ENCODE data around the gene GRAMD1B. TPM values are rescaled to one million over a fixed set of nuclear protein-coding genes. Genes with fewer than 3 reads are reported as not detected.

Gene GRAMD1B
- total RNA-seq, 4 donors from 2014 or later = 2.1 to 8.5 (median 7.0) TPM

- TF ChIP-seq CTCF (IDR thresholded peaks at IDR 0.05) = no peak
- DNase-seq (ENCODE audit: low spot score) (no peak), ATAC-seq (ENCODE audit: low FRiP score) (no peak)
These were observed 24.9 kb upstream of the GRAMD1B start for GRCh38 chr11:123405123-123405592.

- DNase-seq (ENCODE audit: low spot score) (no peak), ATAC-seq (ENCODE audit: low FRiP score) (no peak)
- TF ChIP-seq CTCF (IDR thresholded peaks at IDR 0.05) = no peak
These were observed 23.5 kb upstream of the GRAMD1B start for GRCh38 chr11:123406441-123407129.

GRCh38 chr11:123407130-123407995, 22.7 kb upstream of the GRAMD1B start:
- no peak for TF ChIP-seq CTCF (IDR thresholded peaks at IDR 0.05)
- no peak for ATAC-seq (ENCODE audit: low FRiP score)
- no peak for DNase-seq (ENCODE audit: low spot score)

GRCh38 chr11:123407996-123408597, 22.0 kb upstream of the GRAMD1B start:
- DNase-seq (ENCODE audit: low spot score) (no peak), ATAC-seq (ENCODE audit: low FRiP score) (no peak)
- TF ChIP-seq CTCF (IDR thresholded peaks at IDR 0.05) = no peak

- ATAC-seq (ENCODE audit: low FRiP score) (no peak), DNase-seq (ENCODE audit: low spot score) (no peak)
- no peak for TF ChIP-seq CTCF (IDR thresholded peaks at IDR 0.05)
These were observed 21.2 kb upstream of the GRAMD1B start for GRCh38 chr11:123408619-123409455.

- TF ChIP-seq CTCF (IDR thresholded peaks at IDR 0.05) = no peak
- DNase-seq (ENCODE audit: low spot score) (no peak), ATAC-seq (ENCODE audit: low FRiP score) (no peak)
These were observed 20.4 kb upstream of the GRAMD1B start for GRCh38 chr11:123409456-123410217.
